Putamen (tissue), 1 donor: ENCODE results near the gene MBD3L3.
"Not testable (repeated sequence)": the region's sequence is repeated elsewhere in the genome, so short reads cannot be mapped to it uniquely, and the experiment has no call there.

ENCODE experiments used
- DNase-seq: peaks from one replicate; pipeline ENCODE4 v3.0.0-alpha.2; 2016; ENCODE audit warnings: low spot score

The MBD3L3 gene

GRCh38 chr19:7058576-7058975 is at the start of gene MBD3L3:
Gene MBD3L3 (minus strand): TSS chr19:7058676. CDS start chr19:7058605, 71 bp downstream.
- DNase-seq: not testable (repeated sequence)

DNA sequence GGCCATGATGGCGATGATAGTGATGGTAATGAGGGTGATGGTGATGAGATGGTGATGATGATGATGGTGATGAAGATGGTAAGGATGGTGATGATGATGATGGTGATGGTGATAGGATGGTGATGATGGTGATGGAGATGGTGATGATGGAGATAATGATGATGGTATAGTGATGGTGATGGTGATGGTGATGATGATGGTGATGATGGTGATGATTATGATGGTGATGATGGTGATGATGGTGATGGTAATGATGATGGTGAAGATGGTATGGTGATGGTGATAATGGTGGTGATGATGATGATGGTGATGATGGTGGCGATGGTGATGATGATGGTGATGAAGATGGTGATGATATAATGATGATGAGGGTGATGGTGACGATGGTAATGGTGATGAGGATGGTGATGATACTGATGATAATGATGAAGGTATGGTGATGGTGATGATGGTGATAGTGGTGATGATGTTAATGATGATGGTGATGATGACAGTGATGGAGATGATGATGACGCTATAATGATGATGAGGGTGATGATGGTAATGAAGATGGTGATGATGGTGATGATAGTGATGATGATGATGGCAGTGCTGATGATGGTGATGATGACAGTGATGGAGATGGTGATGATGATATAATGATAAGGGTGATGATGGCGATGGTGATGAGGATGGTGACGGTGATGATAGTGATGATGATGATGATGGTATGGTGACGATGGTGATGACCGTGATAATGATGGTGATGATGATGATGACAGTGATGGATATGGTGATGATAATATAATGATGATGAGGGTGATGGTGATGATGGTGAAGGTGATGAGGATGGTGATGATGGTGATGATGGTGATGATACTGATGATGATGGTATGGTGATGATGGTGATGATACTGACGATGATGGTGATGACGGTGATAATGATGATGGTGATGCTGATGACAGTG is 48.5 kb upstream of the MBD3L3 start:
- DNase-seq: no peak

DNA sequence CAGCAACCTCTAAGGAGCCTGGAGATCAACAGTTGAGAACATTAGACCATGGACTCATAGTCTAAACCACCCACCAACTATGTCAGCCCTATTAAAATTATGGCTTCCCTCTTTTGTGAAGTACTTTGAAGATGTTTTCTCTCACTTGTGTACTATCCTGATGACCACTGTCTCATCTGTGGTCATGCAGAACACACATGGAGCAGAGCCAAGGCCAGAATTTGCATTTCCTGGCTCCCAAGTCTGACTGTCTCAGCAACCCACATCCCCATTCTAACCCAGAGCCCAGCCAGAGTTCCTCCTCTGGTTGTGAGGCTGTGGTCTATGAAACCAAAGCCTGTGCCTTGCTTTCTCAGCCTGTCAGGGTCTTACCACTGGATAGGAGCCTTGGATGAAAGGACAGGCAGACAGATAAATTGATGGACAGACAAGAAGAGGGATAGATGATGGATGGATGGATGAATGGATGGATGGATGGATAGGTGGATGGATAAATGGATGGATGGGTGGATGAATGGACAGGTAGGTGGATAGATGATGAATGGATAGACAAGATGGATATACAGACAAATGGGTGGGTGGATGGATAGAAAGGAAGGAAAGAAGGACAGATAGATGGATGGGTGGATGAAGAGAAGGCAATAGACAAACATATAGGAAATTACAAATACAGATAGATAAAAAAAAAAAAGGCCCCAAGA is 46.4 kb upstream of the MBD3L3 start:
- no peak for DNase-seq

- no peak for DNase-seq
Measured at GRCh38 chr19:7101498-7102253, 43.2 kb upstream of the MBD3L3 start.

- no peak for DNase-seq
Measured at GRCh38 chr19:7099597-7099921, 41.1 kb upstream of the MBD3L3 start.

- DNase-seq: peak; percentile 88
Measured at GRCh38 chr19:7098701-7099596, 40.5 kb upstream of the MBD3L3 start.

- DNase-seq: no peak
Measured at GRCh38 chr19:7098096-7098495, 39.6 kb upstream of the MBD3L3 start.

DNA sequence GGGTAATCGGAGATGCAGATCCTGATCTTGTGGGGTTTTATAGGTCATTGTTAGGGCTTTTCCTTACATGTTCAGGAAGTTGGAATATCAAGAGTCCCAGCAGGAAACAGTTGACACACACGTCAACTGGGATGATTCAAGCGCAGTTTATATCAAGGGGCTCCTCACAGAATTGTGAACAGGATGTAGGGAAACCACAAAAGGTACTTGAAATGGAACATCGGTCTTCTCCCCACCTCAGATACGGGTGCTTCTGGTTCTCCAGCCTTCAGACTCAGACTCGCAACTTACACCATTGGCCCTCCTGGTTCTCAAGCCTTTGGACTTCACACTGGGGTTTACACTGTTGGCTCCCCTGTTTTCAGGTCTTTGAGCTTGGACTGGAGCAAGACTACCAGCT is 30.5 kb upstream of the MBD3L3 start:
- DNase-seq: no peak

DNA sequence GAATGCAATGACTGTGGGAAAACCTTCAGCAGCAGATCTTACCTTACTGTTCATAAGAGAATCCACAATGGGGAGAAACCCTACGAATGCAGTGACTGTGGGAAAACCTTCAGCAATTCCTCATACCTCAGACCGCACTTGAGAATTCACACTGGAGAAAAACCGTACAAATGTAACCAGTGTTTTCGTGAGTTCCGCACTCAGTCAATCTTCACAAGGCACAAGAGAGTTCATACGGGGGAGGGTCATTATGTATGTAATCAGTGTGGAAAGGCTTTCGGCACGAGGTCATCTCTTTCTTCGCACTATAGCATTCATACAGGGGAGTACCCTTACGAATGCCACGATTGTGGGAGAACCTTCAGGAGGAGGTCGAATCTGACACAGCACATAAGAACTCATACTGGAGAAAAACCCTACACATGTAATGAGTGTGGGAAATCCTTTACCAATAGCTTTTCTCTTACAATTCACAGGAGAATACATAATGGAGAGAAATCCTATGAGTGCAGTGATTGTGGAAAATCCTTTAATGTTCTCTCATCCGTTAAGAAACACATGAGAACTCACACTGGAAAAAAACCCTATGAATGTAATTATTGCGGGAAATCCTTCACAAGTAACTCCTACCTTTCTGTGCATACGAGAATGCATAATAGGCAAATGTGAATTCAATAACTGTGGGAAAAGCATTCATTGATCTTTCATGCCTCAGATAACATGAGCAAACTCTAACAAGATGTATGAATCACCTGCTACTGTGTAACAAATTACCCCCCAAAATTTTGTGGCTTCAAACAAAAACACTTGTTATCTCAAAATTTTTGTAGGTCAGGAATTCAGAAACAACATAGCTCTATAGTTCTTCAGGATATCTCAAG is 24.8 kb upstream of the MBD3L3 start:
- DNase-seq: no peak

- no peak for DNase-seq
Measured at GRCh38 chr19:7078008-7078407, 19.5 kb upstream of the MBD3L3 start.

DNA sequence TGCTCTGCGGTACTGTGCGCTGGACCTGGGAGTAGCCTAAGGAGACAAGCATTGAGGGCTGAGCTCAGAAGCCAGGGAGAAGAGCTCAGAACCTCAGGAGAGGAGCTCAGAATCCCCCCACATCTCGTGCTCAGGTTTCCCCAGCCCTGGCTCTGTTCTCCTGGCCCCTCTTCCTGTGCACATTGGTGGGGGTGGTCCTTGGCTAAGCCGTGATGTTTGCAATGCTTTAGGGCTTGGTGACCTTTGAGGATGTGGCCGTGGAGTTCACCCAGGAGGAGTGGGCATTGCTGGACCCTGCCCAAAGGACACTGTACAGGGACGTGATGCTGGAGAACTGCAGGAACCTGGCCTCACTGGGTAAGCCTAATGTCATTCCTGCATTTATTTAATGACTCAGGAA is 17.7 kb upstream of the MBD3L3 start:
- no peak for DNase-seq

DNA sequence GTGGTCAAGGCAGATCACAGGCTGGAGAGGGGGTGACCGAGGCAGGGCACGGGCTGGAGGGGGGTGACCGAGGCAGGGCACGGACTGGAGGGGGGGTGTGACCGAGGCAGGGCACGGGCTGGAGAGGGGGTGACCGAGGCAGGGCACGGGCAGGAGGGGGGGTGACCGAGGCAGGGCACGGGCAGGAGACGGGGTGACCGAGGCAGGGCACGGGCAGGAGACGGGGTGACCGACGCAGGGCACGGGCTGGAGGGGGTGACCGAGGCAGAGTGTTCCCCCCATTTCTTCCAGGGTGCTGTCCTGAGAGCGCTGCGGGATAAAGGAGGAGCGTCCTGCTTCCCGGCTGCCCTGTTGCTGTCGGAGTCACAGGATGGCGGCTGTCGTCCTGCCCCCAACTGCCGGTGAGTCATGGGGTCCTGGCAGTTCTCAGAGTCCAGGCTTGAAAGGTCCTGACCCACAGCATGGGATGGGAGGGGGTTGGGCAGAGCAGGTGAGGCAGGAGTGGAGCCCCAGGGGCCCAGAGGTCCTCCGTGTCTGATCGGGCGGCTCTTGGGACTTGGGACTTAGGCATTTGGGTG is 16.3 kb upstream of the MBD3L3 start:
- no peak for DNase-seq

- DNase-seq: no peak
Measured at GRCh38 chr19:7072541-7072940, 14.1 kb upstream of the MBD3L3 start.

DNA sequence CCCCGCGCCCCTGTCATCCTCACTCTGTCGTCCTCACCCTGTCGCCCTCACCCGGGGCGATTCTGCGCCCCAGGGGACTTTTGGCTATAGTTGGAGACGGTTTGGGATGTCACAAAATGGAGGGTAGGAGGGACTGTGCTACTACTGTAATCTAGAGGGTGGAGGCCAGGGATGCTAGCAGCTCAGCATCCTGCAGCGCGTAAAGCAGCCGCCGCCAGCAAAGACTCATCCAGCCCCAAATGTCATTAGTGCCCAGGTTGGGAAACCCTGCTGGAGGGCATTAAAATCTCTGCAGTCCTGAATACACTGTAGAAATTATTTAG is 11.4 kb upstream of the MBD3L3 start:
- DNase-seq: no peak

GRCh38 chr19:7069042-7069903 is 10.8 kb upstream of the MBD3L3 start, which contains the start of gene ZNF557:
Gene ZNF557 (plus strand): TSS chr19:7069703. CDS start chr19:7075075, 5,372 bp downstream.
- DNase-seq: peak; percentile 97

GRCh38 chr19:7068599-7068998 is 10.1 kb upstream of the MBD3L3 start:
- DNase-seq: no peak

DNA sequence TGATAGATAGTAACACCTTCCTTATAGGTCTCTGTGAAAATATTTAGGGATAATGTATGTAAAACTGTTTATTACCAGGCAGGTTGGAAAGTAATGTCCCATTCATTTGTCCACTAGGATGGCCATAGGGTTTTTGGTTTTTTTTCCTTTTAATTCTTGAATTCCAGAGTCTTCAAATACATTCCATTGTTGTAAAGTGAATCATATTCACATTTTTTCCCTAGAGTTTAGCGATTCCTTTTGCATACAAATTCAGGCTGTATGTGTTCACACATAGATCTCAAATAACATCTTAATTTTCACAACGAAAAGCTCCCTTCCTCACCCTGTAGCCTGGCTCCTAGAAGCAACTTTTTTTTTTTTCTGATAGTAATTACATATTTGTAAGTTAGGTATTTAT is 9.2 kb upstream of the MBD3L3 start:
- DNase-seq: no peak

- not testable (repeated sequence) for DNase-seq
Measured at GRCh38 chr19:7067122-7067521, 8.6 kb upstream of the MBD3L3 start.

DNA sequence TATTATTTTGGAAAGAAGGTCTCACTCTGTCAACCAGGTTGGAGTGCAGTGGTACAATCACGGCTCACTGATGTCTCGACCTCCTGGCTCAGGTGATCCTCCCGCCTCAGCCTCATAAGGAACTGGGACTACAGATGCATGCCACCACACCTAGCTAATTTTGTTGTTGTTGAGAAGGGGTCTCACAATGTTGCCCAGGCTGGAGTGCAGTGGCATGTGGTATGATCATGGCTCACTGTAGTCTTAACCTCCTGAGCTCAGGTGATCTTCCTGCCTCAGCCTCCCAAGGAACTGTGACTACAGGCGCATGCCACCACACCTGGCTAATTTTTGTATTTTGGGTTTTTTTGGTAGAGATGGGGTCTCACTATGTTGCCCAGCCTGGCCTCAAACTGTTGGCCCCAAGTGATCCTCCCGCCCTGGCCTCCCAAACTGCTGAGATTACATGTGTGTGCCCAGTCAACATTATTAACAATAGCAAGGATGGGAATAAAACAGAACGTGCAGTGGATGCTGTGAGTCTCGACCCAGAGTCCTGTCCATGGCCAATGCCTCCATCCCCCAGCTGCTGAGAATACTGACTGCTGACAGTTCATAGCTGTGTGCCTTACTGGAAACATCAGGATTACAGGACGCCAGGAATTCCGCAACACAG is 5.4 kb upstream of the MBD3L3 start:
- DNase-seq: no peak
